Lower lobe of right lung (tissue), 2 donors: Measurements from ENCODE around the gene MROH7. TPM values are rescaled to one million over a fixed set of nuclear protein-coding genes. Genes with fewer than 3 reads are reported as not detected.

Experiments
- ATAC-seq, 2 donors: fragments of 200-7000 bp; cut with Tn5 transposase; one replicate each; pipeline ENCODE4 v1.9.1; 2020 to 2022; ENCODE audit warnings: mild to moderate bottlenecking in 2 of 2, moderate library complexity in 2 of 2
- DNase-seq: peaks from one replicate; pipeline ENCODE4 v3.0.0-alpha.2; 2020
- H3K27ac ChIP-seq: fragments of 200-600 bp; one replicate; pipeline ENCODE4 v1.8.0; 2022
- H3K27me3 ChIP-seq: fragments of 200-600 bp; one replicate; pipeline ENCODE4 v1.8.0; 2022; ENCODE audit warnings: low read depth
- H3K36me3 ChIP-seq: fragments of 200-600 bp; one replicate; pipeline ENCODE4 v1.8.0; 2022; ENCODE audit warnings: mild to moderate bottlenecking
- H3K4me1 ChIP-seq: fragments of 200-600 bp; one replicate; pipeline ENCODE4 v1.8.0; 2022
- H3K4me3 ChIP-seq: fragments of 200-600 bp; one replicate; pipeline ENCODE4 v1.8.0; 2022; ENCODE audit warnings: mild to moderate bottlenecking
- H3K9me3 ChIP-seq: fragments of 200-600 bp; one replicate; pipeline ENCODE4 v1.8.0; 2022
- CTCF ChIP-seq: fragments of 200-600 bp; IDR thresholded peaks from one replicate; pipeline ENCODE4 v1.8.0; 2022; ENCODE audit warnings: antibody characterized with exemption, mild to moderate bottlenecking
- intact Hi-C: fragments of 100-400 bp; cut with DNase I; formaldehyde crosslinking; loops from one replicate; pipeline ENCODE4 v1.11.0; 2022
- total RNA-seq: library from RNA; stranded (reverse); fragmentation: NEBNext Ultra II Directional; extraction: Animal tissue kit (Norgen Biotek cat#: 25700); gene quantifications from one replicate; pipeline ENCODE4 v1.2.1, GENCODE V29; 2021
- donor health status: DM: no; HTN: yes; CAD: no; lungs with severe emphysema.

MROH7 gene
- total RNA-seq, 1 donor from 2014 or later = 2.1 TPM

GRCh38 chr1:54758678-54759348 is 117.2 kb downstream of the MROH7 start:
- no peak for ATAC-seq
- DNase-seq = no peak
- Histone ChIP-seq H3K9me3 (no peaks in the 10 kb centered on the region), H3K27me3 (no peaks in the 10 kb centered on the region), H3K27ac (no peak overlapping the region), H3K4me1 (peaks cover 9% of the 10 kb centered on the region), H3K4me3 (no peak overlapping the region), H3K36me3 (peaks cover 22% of the 10 kb centered on the region)
- intact Hi-C loops = no loop called here
- no peak for TF ChIP-seq CTCF

Other genes with a start within 250 kb of the MROH7 start
- gene SSBP3, start 235.4 kb upstream of the MROH7 start, total RNA-seq = 44.0 TPM
- gene ACOT11, start 93.6 kb upstream of the MROH7 start, total RNA-seq = 5.0 TPM
- not detected for gene FAM151A, start 18.3 kb upstream of the MROH7 start, total RNA-seq
- gene TTC4, start 74.1 kb downstream of the MROH7 start, total RNA-seq = 13.5 TPM
- gene PARS2, start 122.7 kb downstream of the MROH7 start, total RNA-seq = 3.3 TPM
- gene TTC22, start 159.5 kb downstream of the MROH7 start, total RNA-seq = 8.4 TPM
- 674 TPM for gene DHCR24, start 245.4 kb downstream of the MROH7 start, total RNA-seq